CD4-positive, alpha-beta T cell treated with Interleukin-6 for 4 hours (primary cell): Measurements from ENCODE around the gene SH3GL3.

Experiments used
- DNase-seq: peaks from one replicate; pipeline ENCODE4 v3.0.0-alpha.2; 2020; ENCODE audit warnings: mixed read lengths

The SH3GL3 gene

GRCh38 chr15:83446904-83447709 lies at the start of gene SH3GL3:
SH3GL3 (plus strand) TSS chr15:83447341; CDS start chr15:83447534, 193 bp downstream.
- peak; percentile 24 for DNase-seq

GRCh38 chr15:83398626-83399025 lies 48.5 kb upstream of the SH3GL3 start:
- no peak for DNase-seq

GRCh38 chr15:83404121-83404520 lies 43.0 kb upstream of the SH3GL3 start:
- DNase-seq = no peak

GRCh38 chr15:83410532-83410931 lies 36.6 kb upstream of the SH3GL3 start:
- DNase-seq = no peak

- DNase-seq = no peak
Measured at GRCh38 chr15:83413054-83413719, 34.0 kb upstream of the SH3GL3 start.

- no peak for DNase-seq
Measured at GRCh38 chr15:83422081-83422480, 25.1 kb upstream of the SH3GL3 start.

GRCh38 chr15:83422541-83422940 lies 24.6 kb upstream of the SH3GL3 start:
- DNase-seq = no peak

GRCh38 chr15:83424101-83424500 lies 23.0 kb upstream of the SH3GL3 start:
- DNase-seq = no peak

- DNase-seq = no peak
Measured at GRCh38 chr15:83430441-83430840, 16.7 kb upstream of the SH3GL3 start.

- DNase-seq = no peak
Measured at GRCh38 chr15:83431521-83431920, 15.6 kb upstream of the SH3GL3 start.

- no peak for DNase-seq
Measured at GRCh38 chr15:83435202-83435601, 11.9 kb upstream of the SH3GL3 start.

- no peak for DNase-seq
Measured at GRCh38 chr15:83435782-83436181, 11.4 kb upstream of the SH3GL3 start.

- no peak for DNase-seq
Measured at GRCh38 chr15:83436513-83437158, 10.5 kb upstream of the SH3GL3 start.

- no peak for DNase-seq
Measured at GRCh38 chr15:83443076-83443847, 3.9 kb upstream of the SH3GL3 start.

GRCh38 chr15:83444936-83445335 lies 2.2 kb upstream of the SH3GL3 start:
- DNase-seq = no peak

- DNase-seq = no peak
Measured at GRCh38 chr15:83445643-83446042, 1.5 kb upstream of the SH3GL3 start.

GRCh38 chr15:83446417-83446816 lies 724 bp upstream of the SH3GL3 start:
- DNase-seq = no peak

- DNase-seq = no peak
Measured at GRCh38 chr15:83449250-83449671, 2.1 kb downstream of the SH3GL3 start.

- DNase-seq = no peak
Measured at GRCh38 chr15:83449937-83450506, 2.9 kb downstream of the SH3GL3 start.

GRCh38 chr15:83457149-83457548 lies 10.0 kb downstream of the SH3GL3 start:
- no peak for DNase-seq

- no peak for DNase-seq
Measured at GRCh38 chr15:83458381-83458780, 11.2 kb downstream of the SH3GL3 start.

GRCh38 chr15:83462026-83462425 lies 14.9 kb downstream of the SH3GL3 start:
- no peak for DNase-seq
